Suprapubic skin (tissue), 4 donors: ENCODE results near the gene FAM181B. TPM values are rescaled to one million over a fixed set of nuclear protein-coding genes. Genes with fewer than 3 reads are reported as not detected.

Experiments used
- DNase-seq, 2 donors: peaks; one replicate each; pipeline ENCODE4 v3.0.0-alpha.2; 2019; ENCODE audit warnings: low spot score in 2 of 2
- H3K27ac ChIP-seq: fragments of 200-600 bp; sonication (generic); one replicate; pipeline ENCODE4 v1.5.1; 2019
- H3K27me3 ChIP-seq: fragments of 200-600 bp; sonication (generic); one replicate; pipeline ENCODE4 v1.5.1; 2019
- H3K36me3 ChIP-seq: fragments of 200-600 bp; sonication (generic); one replicate; pipeline ENCODE4 v1.5.1; 2019
- H3K4me1 ChIP-seq: fragments of 200-600 bp; sonication (generic); one replicate; pipeline ENCODE4 v1.5.1; 2019
- H3K4me3 ChIP-seq: fragments of 200-600 bp; sonication (generic); one replicate; pipeline ENCODE4 v1.5.1; 2019; ENCODE audit warnings: mild to moderate bottlenecking
- H3K9me3 ChIP-seq: fragments of 200-600 bp; sonication (generic); one replicate; pipeline ENCODE4 v1.5.1; 2019
- EP300 ChIP-seq: sonication (generic); formaldehyde crosslinking; IDR thresholded peaks from one replicate; pipeline ENCODE4 v1.6.1; 2017; ENCODE audit warnings: antibody characterized with exemption
- POLR2A ChIP-seq, 2 donors: fragments of 450-650 bp; IDR thresholded peaks; one replicate each; pipeline ENCODE4 v1.6.1; 2017; ENCODE audit warnings: antibody characterized with exemption in 2 of 2, mild to moderate bottlenecking in 2 of 2, moderate library complexity in 2 of 2
- POLR2AphosphoS5 ChIP-seq, 3 donors: sonication (generic); formaldehyde crosslinking; IDR thresholded peaks; one replicate each; pipeline ENCODE4 v1.6.1; 2017; ENCODE audit warnings: antibody characterized with exemption in 3 of 3
- WGBS: methylation state at CpG from one replicate; pipeline ENCODE4 v1.1.5; 2018; 5-methylcytosine and 5-hydroxymethylcytosine counted together
- total RNA-seq, 4 donors: library from RNA; depleted of rRNA; stranded (reverse); fragments of >200 nt; gene quantifications; one replicate each; pipeline ENCODE4 v1.1.0, GENCODE V29; 2016
- TF ChIP-seq, protein P1 (sequence below), 2 donors: fragments of 200-600 bp in 1 of 2; fragments of 450-650 bp in 1 of 2; sonication (generic) in 1 of 2; IDR thresholded peaks; one replicate each; pipeline ENCODE4 v1.5.1; 2016 to 2019; ENCODE audit warnings: antibody characterized with exemption in 2 of 2, mild to moderate bottlenecking in 1 of 2, moderate library complexity in 1 of 2

Gene FAM181B
- total RNA-seq, 4 donors from 2014 or later: 0.18 to 0.42 (median 0.31) TPM

DNA sequence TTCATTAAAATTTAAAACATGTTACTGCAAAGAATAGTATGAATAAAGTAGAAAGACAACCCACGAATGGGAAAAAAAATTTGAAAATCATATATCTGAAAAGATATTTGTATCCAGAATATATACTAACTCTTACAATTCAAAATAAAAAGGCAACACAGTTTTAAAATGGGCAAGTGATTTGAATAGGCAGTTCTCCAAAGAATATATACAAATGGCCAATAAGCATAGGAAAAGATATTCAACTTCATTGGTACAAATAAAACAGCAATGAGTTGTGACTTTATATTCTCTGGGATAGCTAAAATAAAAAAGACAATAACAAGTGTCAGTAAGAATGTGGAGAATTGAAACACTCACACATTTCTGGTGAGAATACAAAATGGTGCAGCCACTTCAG is 41.6 kb upstream of the FAM181B start:
- H3K27ac ChIP-seq: no peak overlapping the region
- no peak overlapping the region for H3K4me3 ChIP-seq
- 73% methylated on average over 1 of the region's 1 CpG for WGBS
- H3K36me3 ChIP-seq: no peaks in the 10 kb centered on the region
- no peaks in the 10 kb centered on the region for H3K27me3 ChIP-seq
- H3K9me3 ChIP-seq: peaks cover 7% of the 10 kb centered on the region
- DNase-seq: no peak
- H3K4me1 ChIP-seq: no peaks in the 10 kb centered on the region
- no peak for TF ChIP-seq POLR2AphosphoS5 (IDR thresholded peaks at IDR 0.05)
- no peak for TF ChIP-seq POLR2A (IDR thresholded peaks at IDR 0.05)

DNA sequence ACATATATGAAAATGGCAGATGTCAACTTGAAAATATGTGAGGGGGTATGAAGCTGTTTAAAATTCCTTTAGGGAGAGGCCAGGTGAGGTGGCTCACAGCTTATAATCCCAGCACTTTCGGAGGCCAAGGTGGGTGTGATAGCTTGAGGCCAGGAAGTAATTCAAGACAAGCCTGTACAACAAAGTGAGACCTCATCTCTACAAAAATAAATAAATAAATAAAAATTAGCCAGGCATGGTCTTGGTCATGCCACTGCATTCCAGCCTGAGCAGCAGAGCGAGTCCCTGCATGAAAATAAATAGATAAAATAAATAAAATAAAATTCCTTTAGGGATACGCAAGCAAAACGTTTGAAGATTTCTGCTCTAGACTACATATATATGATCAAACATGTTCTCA is 38.1 kb upstream of the FAM181B start:
- no peaks in the 10 kb centered on the region for H3K36me3 ChIP-seq
- 49% methylated on average over 4 of the region's 4 CpGs for WGBS
- H3K27me3 ChIP-seq: no peaks in the 10 kb centered on the region
- no peak overlapping the region for H3K4me3 ChIP-seq
- H3K4me1 ChIP-seq: no peaks in the 10 kb centered on the region
- TF ChIP-seq, protein P1, sequence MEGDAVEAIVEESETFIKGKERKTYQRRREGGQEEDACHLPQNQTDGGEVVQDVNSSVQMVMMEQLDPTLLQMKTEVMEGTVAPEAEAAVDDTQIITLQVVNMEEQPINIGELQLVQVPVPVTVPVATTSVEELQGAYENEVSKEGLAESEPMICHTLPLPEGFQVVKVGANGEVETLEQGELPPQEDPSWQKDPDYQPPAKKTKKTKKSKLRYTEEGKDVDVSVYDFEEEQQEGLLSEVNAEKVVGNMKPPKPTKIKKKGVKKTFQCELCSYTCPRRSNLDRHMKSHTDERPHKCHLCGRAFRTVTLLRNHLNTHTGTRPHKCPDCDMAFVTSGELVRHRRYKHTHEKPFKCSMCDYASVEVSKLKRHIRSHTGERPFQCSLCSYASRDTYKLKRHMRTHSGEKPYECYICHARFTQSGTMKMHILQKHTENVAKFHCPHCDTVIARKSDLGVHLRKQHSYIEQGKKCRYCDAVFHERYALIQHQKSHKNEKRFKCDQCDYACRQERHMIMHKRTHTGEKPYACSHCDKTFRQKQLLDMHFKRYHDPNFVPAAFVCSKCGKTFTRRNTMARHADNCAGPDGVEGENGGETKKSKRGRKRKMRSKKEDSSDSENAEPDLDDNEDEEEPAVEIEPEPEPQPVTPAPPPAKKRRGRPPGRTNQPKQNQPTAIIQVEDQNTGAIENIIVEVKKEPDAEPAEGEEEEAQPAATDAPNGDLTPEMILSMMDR (IDR thresholded peaks at IDR 0.05): no peak
- TF ChIP-seq POLR2AphosphoS5 (IDR thresholded peaks at IDR 0.05): no peak
- no peak for TF ChIP-seq EP300
- no peak for TF ChIP-seq POLR2A (IDR thresholded peaks at IDR 0.05)
- H3K9me3 ChIP-seq: peaks cover 3% of the 10 kb centered on the region
- H3K27ac ChIP-seq: no peak overlapping the region
- no peak for DNase-seq

DNA sequence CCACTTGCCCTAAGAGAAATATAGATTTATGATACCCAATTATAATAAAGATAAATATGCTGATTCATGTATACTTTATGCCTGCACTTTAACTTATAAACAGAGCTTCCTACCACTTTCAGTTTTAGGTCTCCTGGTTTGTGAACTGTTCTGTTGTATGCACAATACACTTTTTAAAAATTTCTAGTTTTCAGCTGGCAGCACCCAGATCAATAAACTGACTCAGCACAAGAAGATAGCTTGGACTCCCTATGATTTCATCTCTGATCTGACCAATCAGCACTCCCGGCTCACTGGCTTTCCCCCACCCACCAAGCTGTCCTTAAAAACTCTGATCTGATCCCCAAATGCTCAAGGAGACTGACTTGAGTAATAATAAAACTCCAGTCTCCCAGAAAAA is 33.5 kb upstream of the FAM181B start:
- Histone ChIP-seq H3K27me3 (no peaks in the 10 kb centered on the region), H3K9me3 (no peaks in the 10 kb centered on the region), H3K4me3 (no peak overlapping the region), H3K27ac (no peak overlapping the region), H3K36me3 (no peaks in the 10 kb centered on the region), H3K4me1 (no peaks in the 10 kb centered on the region)
- no peak for DNase-seq
- TF ChIP-seq EP300 (no peak), POLR2A (IDR thresholded peaks at IDR 0.05) (no peak), POLR2AphosphoS5 (IDR thresholded peaks at IDR 0.05) (no peak)
- TF ChIP-seq, protein P1 (IDR thresholded peaks at IDR 0.05): no peak
- 42% methylated on average over 1 of the region's 1 CpG for whole genome bisulfite sequencing

DNA sequence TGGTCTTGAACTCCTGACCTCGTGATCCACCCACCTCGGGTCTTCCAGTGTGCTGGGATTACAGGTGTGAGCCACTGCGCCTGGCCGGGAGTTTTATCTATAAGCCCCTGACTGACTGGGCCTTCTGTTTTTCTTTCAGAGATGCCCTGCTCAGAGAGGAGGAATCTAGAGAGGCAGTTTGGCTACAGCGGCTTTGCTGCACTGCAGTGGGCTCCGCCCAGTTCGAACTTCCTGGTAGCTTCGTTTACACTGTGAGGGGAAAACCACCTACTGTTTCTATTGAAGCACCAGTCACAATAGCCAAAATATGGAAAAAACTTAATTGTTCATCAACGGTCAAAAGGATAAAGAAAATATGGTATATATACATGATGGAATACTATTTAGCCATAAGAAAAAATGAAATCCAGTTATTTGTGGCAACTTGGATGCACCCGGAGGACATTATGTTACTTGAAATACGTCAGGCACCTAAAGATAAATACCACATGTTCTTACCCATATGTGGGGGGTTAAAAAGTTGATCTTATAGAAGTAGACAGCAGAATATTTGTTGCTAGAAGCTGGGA is 31.9 kb upstream of the FAM181B start:
- H3K27ac ChIP-seq: no peak overlapping the region
- no peaks in the 10 kb centered on the region for H3K9me3 ChIP-seq
- TF ChIP-seq EP300 (no peak), POLR2AphosphoS5 (IDR thresholded peaks at IDR 0.05) (no peak), POLR2A (IDR thresholded peaks at IDR 0.05) (no peak)
- TF ChIP-seq, protein P1 (IDR thresholded peaks at IDR 0.05): no peak
- no peaks in the 10 kb centered on the region for H3K4me1 ChIP-seq
- no peaks in the 10 kb centered on the region for H3K27me3 ChIP-seq
- WGBS: 78% methylated on average over 11 of the region's 11 CpGs
- H3K36me3 ChIP-seq: no peaks in the 10 kb centered on the region
- DNase-seq: no peak
- no peak overlapping the region for H3K4me3 ChIP-seq

DNA sequence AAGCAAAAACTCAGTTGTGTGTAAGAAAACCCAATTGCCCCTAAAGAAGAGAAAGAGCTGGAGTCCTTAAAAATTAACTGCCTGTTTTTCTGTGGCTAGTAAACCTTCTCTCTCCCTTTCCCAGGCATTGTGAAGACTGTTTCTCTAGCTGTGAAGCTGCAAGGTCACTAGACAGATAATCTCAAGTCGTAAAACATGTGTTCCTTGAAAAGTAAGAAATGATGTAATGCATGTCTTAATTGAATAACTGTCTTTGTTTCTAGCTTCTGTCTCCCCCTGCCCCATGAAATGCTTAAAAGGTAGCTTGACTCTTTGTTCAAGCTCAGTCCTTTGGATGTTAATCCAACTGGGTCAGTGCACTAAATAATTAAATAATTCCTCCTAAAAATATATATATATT is 29.5 kb upstream of the FAM181B start:
- H3K9me3 ChIP-seq: no peaks in the 10 kb centered on the region
- no peaks in the 10 kb centered on the region for H3K4me1 ChIP-seq
- H3K27ac ChIP-seq: no peak overlapping the region
- no peaks in the 10 kb centered on the region for H3K27me3 ChIP-seq
- TF ChIP-seq POLR2AphosphoS5 (IDR thresholded peaks at IDR 0.05) (no peak), EP300 (no peak), POLR2A (IDR thresholded peaks at IDR 0.05) (no peak)
- TF ChIP-seq, protein P1 (IDR thresholded peaks at IDR 0.05): no peak
- H3K4me3 ChIP-seq: no peak overlapping the region
- no peak for DNase-seq
- 76% methylated on average over 1 of the region's 1 CpG for WGBS
- no peaks in the 10 kb centered on the region for H3K36me3 ChIP-seq

DNA sequence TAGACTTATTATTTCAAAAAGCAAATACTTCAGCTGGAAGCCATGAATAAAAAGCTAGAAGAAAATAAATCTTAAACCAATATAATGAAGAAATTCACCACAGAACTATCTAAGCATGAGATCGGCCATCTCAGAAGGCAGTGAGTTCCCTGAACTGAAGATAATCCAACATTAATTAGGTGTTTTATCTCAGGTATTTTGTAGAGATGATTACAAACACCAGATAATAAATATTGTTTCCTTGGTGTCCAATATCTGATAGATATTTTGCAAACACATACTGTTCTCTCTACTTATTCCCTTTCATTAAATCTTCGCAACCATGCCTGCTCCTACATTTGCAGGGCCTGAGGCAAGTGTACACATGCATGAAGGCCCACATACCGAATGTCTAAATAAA is 26.0 kb upstream of the FAM181B start:
- TF ChIP-seq EP300 (no peak), POLR2AphosphoS5 (IDR thresholded peaks at IDR 0.05) (no peak), POLR2A (IDR thresholded peaks at IDR 0.05) (no peak)
- TF ChIP-seq, protein P1 (IDR thresholded peaks at IDR 0.05): no peak
- no peaks in the 10 kb centered on the region for H3K36me3 ChIP-seq
- WGBS: 95% methylated on average over 3 of the region's 3 CpGs
- H3K27ac ChIP-seq: no peak overlapping the region
- DNase-seq: no peak
- no peaks in the 10 kb centered on the region for H3K27me3 ChIP-seq
- no peaks in the 10 kb centered on the region for H3K4me1 ChIP-seq
- H3K9me3 ChIP-seq: no peaks in the 10 kb centered on the region
- H3K4me3 ChIP-seq: no peak overlapping the region
